Transverse colon (tissue), 4 donors: Measurements from ENCODE around the gene CADM4. TPM values are rescaled to one million over a fixed set of nuclear protein-coding genes. Genes with fewer than 3 reads are reported as not detected.
"Not testable (repeated sequence)": the region's sequence is repeated elsewhere in the genome, so short reads cannot be mapped to it uniquely, and the experiment has no call there.

Source experiments
- DNase-seq: peaks from one replicate; pipeline ENCODE4 v3.0.0-alpha.2; 2019
- H3K27ac ChIP-seq, 4 donors: fragments of 200-600 bp; sonication (generic); 2 replicates each; pipeline ENCODE4 v1.5.1; 2016 to 2018; ENCODE audit warnings: inconsistent platforms in 4 of 4
- H3K27me3 ChIP-seq: fragments of 200-600 bp; sonication (generic); 2 replicates; pipeline ENCODE4 v1.5.1; 2017; ENCODE audit warnings: inconsistent platforms
- H3K36me3 ChIP-seq, 4 donors: fragments of 200-600 bp; sonication (generic); 2 replicates each; pipeline ENCODE4 v1.5.1; 2017 to 2019; ENCODE audit warnings: inconsistent platforms in 4 of 4
- H3K4me1 ChIP-seq, 4 donors: fragments of 200-600 bp; sonication (generic); 2 replicates each; pipeline ENCODE4 v1.5.1; 2017 to 2020; ENCODE audit warnings: inconsistent platforms in 4 of 4
- H3K4me3 ChIP-seq, 4 donors: fragments of 200-600 bp; sonication (generic); 1 replicate in 1 of 4; 2 replicates in 3 of 4; pipeline versions ENCODE4 v1.5.1 to v1.6.1; 2017 to 2019; ENCODE audit warnings: inconsistent platforms in 4 of 4
- H3K9me3 ChIP-seq, 2 donors: fragments of 200-600 bp; sonication (generic); 2 replicates each; pipeline ENCODE4 v1.5.1; 2017 to 2019; ENCODE audit warnings: inconsistent platforms in 2 of 2
- CTCF ChIP-seq, 5 experiments: fragments of 200-600 bp in 3 of 5; fragments of 450-650 bp in 2 of 5; sonication (generic) in 3 of 5; IDR thresholded peaks; 1 replicate in 2 of 5; 2 replicates in 3 of 5; pipeline ENCODE4 v1.5.1; 2016 to 2017; ENCODE audit warnings: antibody characterized with exemption in 5 of 5, inconsistent platforms in 3 of 5, mild to moderate bottlenecking in 2 of 5, moderate library complexity in 1 of 5
- EP300 ChIP-seq: sonication (generic); formaldehyde crosslinking; IDR thresholded peaks from one replicate; pipeline ENCODE4 v1.6.1; 2017; ENCODE audit warnings: antibody characterized with exemption, low read depth
- POLR2A ChIP-seq: fragments of 450-650 bp; IDR thresholded peaks from one replicate; pipeline ENCODE4 v1.6.1; 2016; ENCODE audit warnings: antibody characterized with exemption, mild to moderate bottlenecking, moderate library complexity
- POLR2AphosphoS5 ChIP-seq, 3 donors: sonication (generic); formaldehyde crosslinking; IDR thresholded peaks; one replicate each; pipeline ENCODE4 v1.6.1; 2016; ENCODE audit warnings: antibody characterized with exemption in 3 of 3
- WGBS, 2 donors: methylation state at CpG; one replicate each; pipeline ENCODE4 v1.1.5; 2018; ENCODE audit warnings: low coverage in 1 of 2; 5-methylcytosine and 5-hydroxymethylcytosine counted together
- in situ Hi-C, 4 donors: fragments of 200-750 bp; cut with MboI; loops; one replicate each; pipeline versions ENCODE4 v1.15.0 to v1.15.1; 2017; ENCODE audit warnings: low sequenced_read_pairs in 3 of 4, low pct_ligation_motif_present in 1 of 4, low pct_unique_long_range_greater_than_20kb in 1 of 4
- intact Hi-C: fragments of 100-400 bp; cut with DNase I; formaldehyde crosslinking; loops from one replicate; pipeline ENCODE4 v1.15.1; 2023; ENCODE audit warnings: low total_unique reads
- total RNA-seq, 4 donors: library from RNA; depleted of rRNA; stranded (reverse); fragments of >200 nt; gene quantifications; one replicate each; pipeline ENCODE4 v1.1.0, GENCODE V29; 2016

The CADM4 gene
- total RNA-seq, 4 donors from 2014 or later = 2.5 to 4.0 (median 3.7) TPM; not detected in 1

GRCh38 chr19:43684326-43684725 is 44.7 kb upstream of the CADM4 start:
- WGBS, 2 donors = 81% methylated on average over 1 of the region's 1 CpG; no CpG with 5 or more reads in 1 of the 2 donors
- Histone ChIP-seq H3K4me1 (peaks cover 0 to 4% (median 2%) of the 10 kb centered on the region in 4 donors), H3K27me3 (no peaks in the 10 kb centered on the region), H3K36me3 (no peaks in the 10 kb centered on the region), H3K9me3 (no peaks in the 10 kb centered on the region), H3K4me3 (no peak overlapping the region), H3K27ac (no peak overlapping the region)
- no peak for DNase-seq
- in situ Hi-C loops (no loop called here), intact Hi-C loops (no loop called here)
- TF ChIP-seq POLR2AphosphoS5 (IDR thresholded peaks at IDR 0.05) (no peak), CTCF (IDR thresholded peaks at IDR 0.05) (no peak), POLR2A (no peak), EP300 (no peak)

- H3K27ac ChIP-seq = no peak overlapping the region
These were observed 44.3 kb upstream of the CADM4 start for GRCh38 chr19:43683905-43684304.

GRCh38 chr19:43682824-43683661 is 43.4 kb upstream of the CADM4 start:
- no peak for DNase-seq
- H3K27ac ChIP-seq = no peak overlapping the region
- in situ Hi-C loops (no loop called here), intact Hi-C loops (no loop called here)
- H3K4me1 ChIP-seq = peaks cover 0 to 10% (median 8%) of the 10 kb centered on the region in 4 donors
- H3K4me3 ChIP-seq = no peak overlapping the region
- WGBS, 2 donors = 60 to 70% methylated on average over 1 to 11 of the region's 11 CpGs
- H3K36me3 ChIP-seq = no peaks in the 10 kb centered on the region
- no peaks in the 10 kb centered on the region for H3K9me3 ChIP-seq
- no peaks in the 10 kb centered on the region for H3K27me3 ChIP-seq
- TF ChIP-seq CTCF (IDR thresholded peaks at IDR 0.05) (no peak), POLR2AphosphoS5 (IDR thresholded peaks at IDR 0.05) (no peak), EP300 (no peak), POLR2A (no peak)

More at GRCh38 chr19:43683905-43684304, 44.3 kb upstream of the CADM4 start:
- intact Hi-C loops = no loop called here
- no peaks in the 10 kb centered on the region for H3K36me3 ChIP-seq
- WGBS, 2 donors = 90% methylated on average over 2 of the region's 2 CpGs; no CpG with 5 or more reads in 1 of the 2 donors
- no peaks in the 10 kb centered on the region for H3K27me3 ChIP-seq
- no peak overlapping the region for H3K4me3 ChIP-seq
- in situ Hi-C loops = no loop called here
- H3K9me3 ChIP-seq = no peaks in the 10 kb centered on the region
- TF ChIP-seq POLR2AphosphoS5 (IDR thresholded peaks at IDR 0.05) = no peak
- no peak for TF ChIP-seq POLR2A
- DNase-seq = no peak
- peaks cover 0 to 7% (median 6%) of the 10 kb centered on the region in 4 donors for H3K4me1 ChIP-seq

GRCh38 chr19:43682269-43682668 is 42.6 kb upstream of the CADM4 start:
- H3K9me3 ChIP-seq, intact Hi-C loops, H3K36me3 ChIP-seq, DNase-seq, in situ Hi-C loops, H3K4me1 ChIP-seq, H3K27me3 ChIP-seq, H3K4me3 ChIP-seq, H3K27ac ChIP-seq: not testable (repeated sequence)
- WGBS, 2 donors = 91% methylated on average over 5 of the region's 5 CpGs; no CpG with 5 or more reads in 1 of the 2 donors

DNA sequence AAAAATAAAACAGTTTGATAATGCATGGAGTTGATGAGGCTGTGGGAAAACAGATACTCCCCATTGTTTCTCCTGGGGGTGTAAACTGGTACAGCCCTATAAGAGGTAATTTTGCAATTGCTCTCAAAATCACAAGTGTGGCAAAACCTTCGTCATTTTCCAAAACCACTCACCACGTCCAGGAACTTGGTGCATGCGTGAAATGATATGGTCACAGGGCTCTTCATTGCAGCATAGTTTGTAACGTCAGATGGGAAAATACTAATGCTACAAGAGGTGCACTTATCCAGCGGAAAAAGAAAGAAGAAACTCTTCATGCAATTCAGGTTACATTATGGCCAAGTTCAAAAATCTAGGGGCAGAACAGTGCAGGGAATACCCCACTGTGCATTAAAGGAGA is 42.2 kb upstream of the CADM4 start:
- no peak overlapping the region for H3K4me3 ChIP-seq
- no peaks in the 10 kb centered on the region for H3K36me3 ChIP-seq
- intact Hi-C loops = no loop called here
- in situ Hi-C loops = no loop called here
- 66 to 100% methylated on average over 1 to 5 of the region's 5 CpGs for WGBS, 2 donors
- no peak for TF ChIP-seq CTCF (IDR thresholded peaks at IDR 0.05)
- no peak for TF ChIP-seq POLR2AphosphoS5 (IDR thresholded peaks at IDR 0.05)
- no peak for DNase-seq
- peaks cover 0 to 10% (median 7%) of the 10 kb centered on the region in 4 donors for H3K4me1 ChIP-seq
- no peaks in the 10 kb centered on the region for H3K9me3 ChIP-seq
- H3K27ac ChIP-seq = no peak overlapping the region
- H3K27me3 ChIP-seq = no peaks in the 10 kb centered on the region
